Prostate gland (tissue), 2 donors: ENCODE data around the gene SERBP1.

Experiments
- POLR2A ChIP-seq: fragments of 450-650 bp; IDR thresholded peaks from one replicate; pipeline ENCODE4 v1.6.1; 2016; ENCODE audit warnings: antibody characterized with exemption, mild to moderate bottlenecking
- TF ChIP-seq, protein P1 (sequence below), 4 experiments: fragments of 200-600 bp in 2 of 4; fragments of 450-650 bp in 2 of 4; sonication (generic) in 2 of 4; IDR thresholded peaks; 1 replicate in 3 of 4; 2 replicates in 1 of 4; pipeline ENCODE4 v1.5.1; 2016 to 2019; ENCODE audit warnings: antibody characterized with exemption in 4 of 4, mild to moderate bottlenecking in 2 of 4, moderate library complexity in 2 of 4

DNA sequence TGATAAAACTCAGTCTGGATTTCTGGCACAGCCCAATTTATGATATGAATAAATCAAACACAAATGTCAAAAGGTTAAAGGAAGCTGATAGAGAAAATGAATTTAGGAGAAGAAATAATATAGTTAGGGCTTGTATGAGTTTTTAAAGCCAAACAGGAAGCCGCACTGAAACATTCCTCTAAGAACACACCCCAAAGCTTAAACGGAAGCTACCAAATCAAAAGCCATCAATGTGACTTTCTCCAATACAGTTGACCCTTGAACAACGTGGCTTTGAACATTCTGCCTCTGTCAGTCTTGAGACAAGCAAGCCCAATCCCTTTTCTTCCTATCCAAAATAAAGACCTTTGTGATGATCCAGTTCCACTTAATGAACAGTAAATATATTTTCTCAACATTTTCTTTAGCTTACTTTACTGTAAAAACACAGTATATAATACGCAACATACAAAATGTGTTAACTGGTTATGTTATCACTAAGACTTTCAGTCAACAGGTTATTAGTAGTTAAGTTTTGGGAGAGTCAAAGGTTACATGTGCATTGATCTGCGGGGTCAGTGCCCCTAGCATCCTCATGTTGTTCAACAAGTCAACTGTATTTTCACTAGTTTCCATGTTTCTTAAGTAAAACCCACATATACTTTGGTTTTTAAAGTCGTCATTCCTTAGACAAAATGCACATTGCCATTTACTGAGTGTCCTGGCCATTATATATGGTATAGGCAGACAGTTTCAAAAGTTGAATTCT, 11.2 kb downstream of the SERBP1 start:
- TF ChIP-seq, protein P1, sequence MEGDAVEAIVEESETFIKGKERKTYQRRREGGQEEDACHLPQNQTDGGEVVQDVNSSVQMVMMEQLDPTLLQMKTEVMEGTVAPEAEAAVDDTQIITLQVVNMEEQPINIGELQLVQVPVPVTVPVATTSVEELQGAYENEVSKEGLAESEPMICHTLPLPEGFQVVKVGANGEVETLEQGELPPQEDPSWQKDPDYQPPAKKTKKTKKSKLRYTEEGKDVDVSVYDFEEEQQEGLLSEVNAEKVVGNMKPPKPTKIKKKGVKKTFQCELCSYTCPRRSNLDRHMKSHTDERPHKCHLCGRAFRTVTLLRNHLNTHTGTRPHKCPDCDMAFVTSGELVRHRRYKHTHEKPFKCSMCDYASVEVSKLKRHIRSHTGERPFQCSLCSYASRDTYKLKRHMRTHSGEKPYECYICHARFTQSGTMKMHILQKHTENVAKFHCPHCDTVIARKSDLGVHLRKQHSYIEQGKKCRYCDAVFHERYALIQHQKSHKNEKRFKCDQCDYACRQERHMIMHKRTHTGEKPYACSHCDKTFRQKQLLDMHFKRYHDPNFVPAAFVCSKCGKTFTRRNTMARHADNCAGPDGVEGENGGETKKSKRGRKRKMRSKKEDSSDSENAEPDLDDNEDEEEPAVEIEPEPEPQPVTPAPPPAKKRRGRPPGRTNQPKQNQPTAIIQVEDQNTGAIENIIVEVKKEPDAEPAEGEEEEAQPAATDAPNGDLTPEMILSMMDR (IDR thresholded peaks at IDR 0.05): no peak
- no peak for TF ChIP-seq POLR2A
